Nucleus accumbens (tissue), 56 donors: ENCODE measurements around the gene PZP.
"Not testable (repeated sequence)": the region's sequence is repeated elsewhere in the genome, so short reads cannot be mapped to it uniquely, and the experiment has no call there.

ENCODE experiments used
- DNase-seq, 56 donors: peaks; one replicate each; lab custom pipeline; 2025; lab: John Stamatoyannopoulos, UW

The PZP gene

GRCh38 chr12:9208229-9208628 is at the start of gene PZP:
Gene PZP, minus strand, starts transcription at chr12:9208395. Its CDS starts 54 bp downstream, at chr12:9208341.
- DNase-seq = no peak

GRCh38 chr12:9256758-9257405 is 48.7 kb upstream of the PZP start:
- DNase-seq = no peak

- DNase-seq = no peak
These were observed 48.1 kb upstream of the PZP start for GRCh38 chr12:9256341-9256740.

DNA sequence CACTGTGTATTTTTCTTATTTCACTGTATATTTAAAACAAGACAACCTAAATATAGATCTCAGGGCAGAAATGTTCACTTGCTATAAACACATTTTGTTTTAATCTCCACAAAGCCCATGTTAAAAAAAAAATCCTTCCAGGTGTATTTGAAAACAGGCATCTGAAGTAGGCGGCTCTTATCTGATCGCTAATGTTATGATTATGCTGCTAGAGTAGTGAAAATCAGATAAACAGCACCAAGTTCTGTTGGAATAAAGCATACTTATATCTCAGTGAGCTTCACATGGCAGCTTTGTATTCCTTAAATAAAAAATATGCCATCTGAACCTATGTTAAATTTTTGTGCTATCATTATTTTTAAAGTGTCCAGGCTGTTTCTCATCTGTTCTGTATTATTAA is 47.6 kb upstream of the PZP start:
- no peak for DNase-seq

GRCh38 chr12:9253464-9253863 is 45.3 kb upstream of the PZP start:
- peak in 2 of 56 donors; percentile 13 to 33 for DNase-seq

- not testable (repeated sequence) for DNase-seq
These were observed 44.6 kb upstream of the PZP start for GRCh38 chr12:9252791-9253190.

DNA sequence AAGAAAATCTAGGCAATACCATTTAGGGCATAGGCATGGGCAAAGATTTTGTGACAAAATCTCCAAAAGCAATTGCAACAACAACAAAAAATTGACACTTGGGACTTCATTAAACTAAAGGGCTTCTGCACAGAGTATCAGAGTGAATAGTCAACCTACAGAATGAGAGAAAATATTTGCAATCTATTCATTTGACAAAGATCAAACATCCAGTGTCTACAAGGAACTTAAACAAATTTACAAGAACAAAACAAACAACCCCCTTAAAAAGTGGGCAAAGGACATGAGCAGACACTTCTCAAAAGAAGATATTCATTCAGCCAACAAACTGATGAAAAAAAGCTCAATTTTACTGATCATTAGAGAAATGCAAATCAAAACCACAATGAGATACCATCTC is 44.1 kb upstream of the PZP start:
- DNase-seq = no peak

GRCh38 chr12:9248435-9248834 is 40.2 kb upstream of the PZP start:
- DNase-seq = no peak

DNA sequence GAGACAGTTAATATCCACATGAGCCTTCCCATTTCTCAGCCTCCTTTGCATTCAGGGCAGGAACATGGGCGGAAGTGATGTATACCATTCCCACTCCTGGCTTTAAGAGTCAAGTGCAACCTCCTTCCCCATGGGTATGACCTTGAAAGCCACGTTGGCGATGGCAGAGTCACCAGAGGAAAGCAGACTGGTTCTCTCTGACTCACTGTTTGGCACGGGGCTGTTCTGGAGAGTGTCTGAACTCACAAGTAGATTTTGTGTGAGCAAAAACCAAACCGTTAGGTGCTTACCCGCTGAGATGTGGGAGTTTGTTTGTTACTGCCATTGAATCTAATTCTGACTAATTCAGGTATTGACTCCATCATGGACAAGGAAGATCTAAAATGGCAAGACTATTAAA is 36.7 kb upstream of the PZP start:
- DNase-seq = peak in 12 of 56 donors; percentile 4 to 44 (median 10)

DNA sequence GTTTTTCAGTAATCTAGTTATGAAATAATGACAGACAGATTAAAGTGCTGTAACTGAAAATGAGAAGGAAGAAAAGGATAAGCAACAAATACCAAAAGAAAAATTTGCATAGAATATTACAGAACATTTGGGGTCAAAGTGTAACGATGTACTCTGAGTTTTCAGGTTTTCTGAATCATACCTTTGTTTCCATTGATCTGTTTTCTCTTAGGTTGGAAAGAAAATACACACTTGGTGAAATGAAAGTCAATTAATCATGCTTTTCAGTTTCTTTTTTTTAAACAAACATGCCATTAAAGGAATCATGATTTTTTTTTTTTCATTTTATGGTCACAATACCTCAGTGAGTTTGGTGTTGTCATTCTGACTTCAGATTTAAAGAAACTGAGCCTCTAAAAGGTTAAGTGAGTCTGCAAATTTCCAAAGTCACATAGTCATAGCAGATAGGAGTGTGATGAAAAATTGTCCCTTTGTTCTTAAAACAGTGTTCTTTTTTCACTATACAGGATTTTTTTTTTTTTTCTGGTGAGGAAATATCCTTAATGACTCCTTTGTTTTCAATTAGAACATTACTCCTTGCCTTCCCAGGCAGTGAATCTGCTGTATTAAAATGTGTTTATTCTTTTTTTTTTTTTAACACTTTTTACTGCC is 35.9 kb upstream of the PZP start:
- DNase-seq = no peak

- DNase-seq = peak in 2 of 56 donors; percentile 1 to 3
These were observed 33.1 kb upstream of the PZP start for GRCh38 chr12:9241301-9241700.

- peak in 3 of 56 donors; percentile 1 to 11 (median 2) for DNase-seq
These were observed 32.6 kb upstream of the PZP start for GRCh38 chr12:9240776-9241175.

DNA sequence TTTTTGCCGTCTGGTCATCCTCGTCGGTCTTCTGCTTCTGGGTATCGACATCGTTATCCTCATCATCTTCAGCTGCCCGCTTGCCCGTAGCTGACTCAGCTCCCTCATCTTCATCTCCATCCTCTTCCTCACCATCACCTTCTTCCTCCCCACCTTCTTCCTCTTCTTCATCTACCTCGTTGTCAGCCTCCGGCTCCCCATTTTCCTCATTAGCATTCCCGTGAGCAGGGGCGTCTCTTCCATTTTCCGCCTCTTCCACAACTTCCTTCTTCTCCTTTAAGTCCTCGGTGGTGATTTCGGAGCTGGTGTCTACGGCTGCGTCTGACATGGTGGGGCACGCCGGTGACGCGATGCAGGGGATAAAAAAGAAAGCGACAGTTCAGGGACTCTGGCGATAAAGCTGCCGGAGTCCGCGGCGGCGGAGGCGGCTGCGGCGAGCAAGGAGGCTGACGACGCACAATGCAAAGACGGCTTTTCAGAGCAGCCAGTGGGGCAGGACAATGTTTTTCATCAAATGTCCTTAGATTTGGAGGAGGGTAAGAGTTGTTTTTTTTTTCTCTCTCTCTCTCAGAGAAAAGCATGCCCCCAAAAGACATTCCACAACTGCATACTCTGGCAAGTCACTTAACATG is 31.9 kb upstream of the PZP start:
- peak in 12 of 56 donors; percentile 3 to 33 (median 8) for DNase-seq

- DNase-seq = no peak
These were observed 29.1 kb upstream of the PZP start for GRCh38 chr12:9237286-9237685.

DNA sequence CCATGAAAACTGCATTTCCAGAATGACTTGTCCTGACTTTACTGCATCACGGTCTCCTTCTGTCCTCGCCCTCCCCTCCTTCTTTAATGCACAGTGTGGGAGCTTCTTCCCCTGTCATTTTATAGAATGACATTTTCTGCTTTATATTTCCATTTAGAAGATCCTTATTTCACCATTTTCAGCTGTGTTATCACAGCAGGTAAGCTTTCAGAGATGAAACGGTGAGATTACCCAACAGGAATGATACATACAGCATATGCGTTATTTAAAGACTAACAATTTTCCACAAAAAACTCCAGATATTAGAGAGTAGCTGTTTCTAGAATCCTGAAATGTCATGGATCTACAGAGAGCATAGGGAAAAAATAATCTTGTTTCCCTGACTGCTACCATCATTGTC is 27.3 kb upstream of the PZP start:
- no peak for DNase-seq

GRCh38 chr12:9227950-9228349 is 19.8 kb upstream of the PZP start:
- DNase-seq = no peak

GRCh38 chr12:9223830-9224229 is 15.6 kb upstream of the PZP start:
- DNase-seq = no peak

DNA sequence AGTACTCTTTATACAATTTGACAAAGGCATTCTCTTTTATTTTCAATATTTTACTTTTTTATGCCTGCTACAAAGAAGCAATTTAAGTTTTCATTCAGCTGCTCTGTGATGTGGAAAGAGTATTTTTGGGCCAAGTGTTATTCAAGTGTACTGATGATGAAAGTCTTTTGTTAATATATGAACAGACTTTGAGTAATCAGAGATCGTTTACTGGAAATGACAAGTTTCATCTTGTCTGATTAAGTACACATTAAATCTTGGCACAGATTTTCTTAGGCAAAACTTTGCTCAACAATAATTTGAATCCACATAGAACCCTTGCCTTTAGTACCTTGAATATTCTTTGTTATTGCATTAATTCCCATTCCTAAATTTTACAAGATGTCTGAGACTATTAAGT is 13.3 kb upstream of the PZP start:
- no peak for DNase-seq

DNA sequence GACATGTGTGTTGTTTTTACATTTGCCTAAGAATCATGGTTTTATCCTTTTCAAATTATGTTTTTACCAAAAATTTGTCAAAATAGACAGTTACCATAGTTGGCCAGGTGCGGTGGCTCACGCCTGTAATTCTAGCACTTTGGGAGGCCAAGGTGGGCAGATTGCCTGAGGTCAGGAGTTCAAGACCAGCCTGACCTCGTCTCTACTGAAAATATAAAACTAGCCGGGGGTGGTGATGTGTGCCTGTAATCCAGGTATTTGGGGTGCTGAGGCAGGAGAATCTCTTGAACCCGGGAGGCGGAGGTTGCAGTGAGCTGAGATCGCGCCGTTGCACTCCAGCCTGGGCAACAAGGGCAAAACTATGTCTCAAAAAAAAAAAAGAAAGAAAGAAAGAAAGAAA is 12.8 kb upstream of the PZP start:
- not testable (repeated sequence) for DNase-seq

- DNase-seq = no peak
These were observed 6.3 kb upstream of the PZP start for GRCh38 chr12:9214534-9214933.

DNA sequence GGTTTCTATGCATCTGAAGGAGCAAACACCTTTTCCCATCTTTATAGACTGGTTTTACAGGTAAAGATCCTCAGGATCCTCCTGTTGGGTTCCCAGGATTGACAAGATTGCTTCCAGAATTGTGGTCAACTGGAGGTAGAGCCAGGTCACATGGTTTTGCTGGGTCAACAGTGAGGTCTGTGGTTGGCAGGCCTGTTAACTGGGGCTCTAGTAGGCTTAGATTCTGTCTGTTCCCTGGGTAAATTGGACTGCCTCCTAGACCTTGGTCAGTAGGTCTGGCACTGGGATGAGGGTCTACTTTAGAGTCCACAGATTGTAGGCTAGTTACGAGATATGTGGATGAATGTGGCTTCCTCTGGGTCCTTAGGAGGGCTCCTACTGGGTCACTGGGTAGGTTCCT is 3.5 kb upstream of the PZP start:
- no peak for DNase-seq

GRCh38 chr12:9204380-9204779 is 3.8 kb downstream of the PZP start:
- DNase-seq = no peak
